ENCODE data around the gene CLSTN3. TPM values are rescaled to one million over a fixed set of nuclear protein-coding genes. Genes with fewer than 3 reads are reported as not detected.

The CLSTN3 gene
- total and polyA plus RNA-seq, 2 donors (not counting 1 experiment from before 2014, with no cell fraction given), result 11.9 to 23.5 TPM

- TF ChIP-seq CTCF (conservative IDR thresholded peaks at IDR 0.05 in 1 of 2, IDR thresholded peaks at IDR 0.05 in 1 of 2; ENCODE audit: low read depth in 1 of 2, low read length in 2 of 2) (no peak), EZH2 (IDR thresholded peaks at IDR 0.05; ENCODE audit: low read length, missing control alignments) (no peak)
- Histone ChIP-seq H3K27ac (ENCODE audit: insufficient read depth, low read length) (no peak overlapping the region), H3K36me3 (ENCODE audit: control insufficient read depth, insufficient read depth, low read length) (no peaks in the 10 kb centered on the region), H3K27me3 (ENCODE audit: control insufficient read depth, insufficient read depth, low read length) (peaks cover 6% of the 10 kb centered on the region), H3K79me2 (ENCODE audit: control insufficient read depth, insufficient read depth, low read length) (no peaks in the 10 kb centered on the region), H4K20me1 (ENCODE audit: control insufficient read depth, extremely low read depth, insufficient read depth, low read length) (no peaks in the 10 kb centered on the region), H3K4me2 (ENCODE audit: extremely low read depth, insufficient read depth, low read length) (no peak overlapping the region), H3K4me1 (ENCODE audit: control insufficient read depth, extremely low read depth, insufficient read depth, low read length) (no peaks in the 10 kb centered on the region), H3K9ac (ENCODE audit: insufficient read depth, low read length) (no peak overlapping the region), H3K9me3 (ENCODE audit: control insufficient read depth, insufficient read depth, low read depth, low read length) (no peaks in the 10 kb centered on the region), H3K4me3 (replicated peaks in 1 of 4; ENCODE audit: control extremely low read depth in 1 of 4, insufficient read depth in 1 of 4, low read depth in 3 of 4, low read length in 4 of 4) (no peak overlapping the region), H2AFZ (ENCODE audit: low read length) (no peak overlapping the region)
- DNase-seq (ENCODE audit: low read depth in 2 of 2), result no peak
Measured at GRCh38 chr12:7158781-7159609, 28.8 kb downstream of the CLSTN3 start.

GRCh38 chr12:7160183-7160582 lies 30.0 kb downstream of the CLSTN3 start:
- no peak overlapping the region for H3K4me2 ChIP-seq (ENCODE audit: extremely low read depth, insufficient read depth, low read length)
- no peaks in the 10 kb centered on the region for H3K4me1 ChIP-seq (ENCODE audit: control insufficient read depth, extremely low read depth, insufficient read depth, low read length)
- H3K4me3 ChIP-seq (replicated peaks in 1 of 4; ENCODE audit: control extremely low read depth in 1 of 4, insufficient read depth in 1 of 4, low read depth in 3 of 4, low read length in 4 of 4), result no peak overlapping the region
- DNase-seq (ENCODE audit: low read depth in 2 of 2), result no peak
- H4K20me1 ChIP-seq (ENCODE audit: control insufficient read depth, extremely low read depth, insufficient read depth, low read length), result no peaks in the 10 kb centered on the region
- TF ChIP-seq EZH2 (IDR thresholded peaks at IDR 0.05; ENCODE audit: low read length, missing control alignments) (no peak), CTCF (conservative IDR thresholded peaks at IDR 0.05 in 1 of 2, IDR thresholded peaks at IDR 0.05 in 1 of 2; ENCODE audit: low read depth in 1 of 2, low read length in 2 of 2) (no peak)
- H3K79me2 ChIP-seq (ENCODE audit: control insufficient read depth, insufficient read depth, low read length), result no peaks in the 10 kb centered on the region
- peaks cover 6% of the 10 kb centered on the region for H3K27me3 ChIP-seq (ENCODE audit: control insufficient read depth, insufficient read depth, low read length)
- no peak overlapping the region for H3K9ac ChIP-seq (ENCODE audit: insufficient read depth, low read length)
- no peak overlapping the region for H3K27ac ChIP-seq (ENCODE audit: insufficient read depth, low read length)
- H3K36me3 ChIP-seq (ENCODE audit: control insufficient read depth, insufficient read depth, low read length), result no peaks in the 10 kb centered on the region
- no peak overlapping the region for H2AFZ ChIP-seq (ENCODE audit: low read length)
- H3K9me3 ChIP-seq (ENCODE audit: control insufficient read depth, insufficient read depth, low read depth, low read length), result no peaks in the 10 kb centered on the region

GRCh38 chr12:7161327-7161726 lies 31.2 kb downstream of the CLSTN3 start:
- Histone ChIP-seq H3K4me1 (ENCODE audit: control insufficient read depth, extremely low read depth, insufficient read depth, low read length) (no peaks in the 10 kb centered on the region), H3K27me3 (ENCODE audit: control insufficient read depth, insufficient read depth, low read length) (peaks cover 6% of the 10 kb centered on the region), H3K9ac (ENCODE audit: insufficient read depth, low read length) (no peak overlapping the region), H2AFZ (ENCODE audit: low read length) (no peak overlapping the region), H3K79me2 (ENCODE audit: control insufficient read depth, insufficient read depth, low read length) (no peaks in the 10 kb centered on the region), H3K36me3 (ENCODE audit: control insufficient read depth, insufficient read depth, low read length) (no peaks in the 10 kb centered on the region), H3K4me2 (ENCODE audit: extremely low read depth, insufficient read depth, low read length) (no peak overlapping the region), H4K20me1 (ENCODE audit: control insufficient read depth, extremely low read depth, insufficient read depth, low read length) (no peaks in the 10 kb centered on the region), H3K9me3 (ENCODE audit: control insufficient read depth, insufficient read depth, low read depth, low read length) (no peaks in the 10 kb centered on the region), H3K4me3 (replicated peaks in 1 of 4; ENCODE audit: control extremely low read depth in 1 of 4, insufficient read depth in 1 of 4, low read depth in 3 of 4, low read length in 4 of 4) (no peak overlapping the region), H3K27ac (ENCODE audit: insufficient read depth, low read length) (no peak overlapping the region)
- TF ChIP-seq CTCF (conservative IDR thresholded peaks at IDR 0.05 in 1 of 2, IDR thresholded peaks at IDR 0.05 in 1 of 2; ENCODE audit: low read depth in 1 of 2, low read length in 2 of 2), result no peak
- TF ChIP-seq EZH2 (IDR thresholded peaks at IDR 0.05; ENCODE audit: low read length, missing control alignments), result no peak
- DNase-seq (ENCODE audit: low read depth in 2 of 2), result no peak
